Kidney (tissue), 14 donors: ENCODE measurements around the gene KANK2. TPM values are rescaled to one million over a fixed set of nuclear protein-coding genes. Genes with fewer than 3 reads are reported as not detected.

Experiments
- DNase-seq, 5 donors: peaks; one replicate each; pipeline ENCODE4 v3.0.0-alpha.2; 2013 to 2020
- FAIRE-seq: peaks from 2 replicates; lab custom pipeline; 2012; peaks lifted over from hg19 to GRCh38; lab: Jason Lieb, UNC
- H3K27ac ChIP-seq, 2 donors: one replicate each; pipeline ENCODE4 v1.7.0; 2013; ENCODE audit warnings: low read depth in 2 of 2, low read length in 2 of 2, inconsistent platforms in 1 of 2
- H3K27me3 ChIP-seq: one replicate; pipeline ENCODE4 v1.7.1; 2013; ENCODE audit warnings: low read length, inconsistent platforms; ENCODE audit not compliant: control insufficient read depth, insufficient read depth
- H3K36me3 ChIP-seq, 3 donors: one replicate each; pipeline versions ENCODE4 v1.7.0 to v1.7.1; 2013; ENCODE audit warnings: low read length in 3 of 3, control low read depth in 1 of 3, inconsistent platforms in 1 of 3; ENCODE audit not compliant: insufficient read depth in 3 of 3, control insufficient read depth in 2 of 3
- H3K4me1 ChIP-seq, 3 donors: one replicate each; pipeline versions ENCODE4 v1.7.0 to v1.7.1; 2013; ENCODE audit warnings: low read length in 3 of 3, inconsistent platforms in 1 of 3, low read depth in 1 of 3; ENCODE audit not compliant: control insufficient read depth in 2 of 3, insufficient read depth in 2 of 3
- H3K4me3 ChIP-seq, 3 donors: one replicate each; pipeline versions ENCODE4 v1.7.0 to v1.8.1; 2013; ENCODE audit warnings: low read length in 3 of 3, control low read depth in 1 of 3, inconsistent platforms in 1 of 3
- H3K9ac ChIP-seq, 3 donors: one replicate each; pipeline versions ENCODE4 v1.7.0 to v1.7.1; 2013; ENCODE audit warnings: low read length in 3 of 3, control low read depth in 1 of 3, inconsistent platforms in 1 of 3
- H3K9me3 ChIP-seq, 3 donors: one replicate each; pipeline versions ENCODE4 v1.7.0 to v1.7.1; 2013; ENCODE audit warnings: low read length in 3 of 3, control low read depth in 1 of 3, inconsistent platforms in 1 of 3; ENCODE audit not compliant: control insufficient read depth in 2 of 3, insufficient read depth in 1 of 3
- intact Hi-C: fragments of 100-400 bp; cut with DNase I; formaldehyde crosslinking; loops from one replicate; pipeline ENCODE4 v1.11.1; 2022
- polyA plus RNA-seq: library from polyadenylated mRNA; stranded (reverse); fragments of 350-450 nt; fragmentation: Illumina TruSeq; extraction: RNeasy Lipid Tissue Mini Kit (QIAGEN cat#74804); gene quantifications from one replicate; pipeline ENCODE4 v1.2.3, GENCODE V29; 2014; ENCODE audit warnings: low read depth, low replicate concordance; ENCODE audit not compliant: insufficient read depth
- total RNA-seq: library from RNA; stranded (reverse); fragmentation: NEBNext Ultra II Directional; extraction: Animal tissue kit (Norgen Biotek cat#: 25700); gene quantifications from one replicate; pipeline ENCODE4 v1.2.1, GENCODE V29; 2021
- TF ChIP-seq, protein P1 (sequence below): IDR thresholded peaks from 3 replicates; pipeline ENCODE4 v1.5.1; 2012; ENCODE audit warnings: mild to moderate bottlenecking, moderate library complexity, borderline replicate concordance; ENCODE audit not compliant: insufficient read depth; ENCODE audit errors: extremely low read depth
- donor health status: control.
- donor health status: control.
- donor health status: control.
- donor health status: control.
- donor health status: control.
- donor health status: DM: yes; HTN: yes; CAD: no.
- donor health status: Normal renal cell carcinoma (clear cell type).

The KANK2 gene
- total and polyA plus RNA-seq, 2 donors from 2014 or later, result 37.5 to 119 TPM

DNA sequence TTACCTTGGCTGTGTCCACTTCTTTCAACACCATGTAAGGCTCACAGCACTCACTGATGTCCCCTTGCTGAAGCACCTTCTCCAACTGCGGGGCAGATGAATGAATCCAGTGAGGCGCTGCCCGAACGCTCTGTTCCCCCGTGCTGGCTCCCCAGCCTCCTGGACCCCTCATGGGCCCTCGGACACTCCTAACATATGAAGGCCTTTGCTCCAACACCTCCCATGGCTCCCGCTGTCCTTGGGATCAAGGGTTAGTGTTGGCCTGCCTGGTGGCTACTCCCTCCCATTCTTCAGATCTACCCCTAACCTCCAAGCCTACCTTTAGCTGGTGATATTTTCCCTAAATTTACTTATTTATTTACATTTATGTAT, 46.4 kb upstream of the KANK2 start:
- no peaks in the 10 kb centered on the region for H3K9me3 ChIP-seq
- H3K36me3 ChIP-seq, result peaks cover 0 to 21% (median 9%) of the 10 kb centered on the region in 3 donors
- H3K27ac ChIP-seq, result peak overlapping the region; percentile 43 to 48
- peak overlapping the region in 1 of 3 donors; percentile 9 for H3K9ac ChIP-seq
- H3K27me3 ChIP-seq, result no peaks in the 10 kb centered on the region
- TF ChIP-seq, protein P1, sequence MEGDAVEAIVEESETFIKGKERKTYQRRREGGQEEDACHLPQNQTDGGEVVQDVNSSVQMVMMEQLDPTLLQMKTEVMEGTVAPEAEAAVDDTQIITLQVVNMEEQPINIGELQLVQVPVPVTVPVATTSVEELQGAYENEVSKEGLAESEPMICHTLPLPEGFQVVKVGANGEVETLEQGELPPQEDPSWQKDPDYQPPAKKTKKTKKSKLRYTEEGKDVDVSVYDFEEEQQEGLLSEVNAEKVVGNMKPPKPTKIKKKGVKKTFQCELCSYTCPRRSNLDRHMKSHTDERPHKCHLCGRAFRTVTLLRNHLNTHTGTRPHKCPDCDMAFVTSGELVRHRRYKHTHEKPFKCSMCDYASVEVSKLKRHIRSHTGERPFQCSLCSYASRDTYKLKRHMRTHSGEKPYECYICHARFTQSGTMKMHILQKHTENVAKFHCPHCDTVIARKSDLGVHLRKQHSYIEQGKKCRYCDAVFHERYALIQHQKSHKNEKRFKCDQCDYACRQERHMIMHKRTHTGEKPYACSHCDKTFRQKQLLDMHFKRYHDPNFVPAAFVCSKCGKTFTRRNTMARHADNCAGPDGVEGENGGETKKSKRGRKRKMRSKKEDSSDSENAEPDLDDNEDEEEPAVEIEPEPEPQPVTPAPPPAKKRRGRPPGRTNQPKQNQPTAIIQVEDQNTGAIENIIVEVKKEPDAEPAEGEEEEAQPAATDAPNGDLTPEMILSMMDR, result no peak
- no peak for DNase-seq
- H3K4me1 ChIP-seq, result peaks cover 0 to 7% (median 0%) of the 10 kb centered on the region in 3 donors
- no peak for FAIRE-seq
- intact Hi-C loops, result no loop called here
- no peak overlapping the region for H3K4me3 ChIP-seq

- H3K27me3 ChIP-seq, result no peaks in the 10 kb centered on the region
- H3K4me3 ChIP-seq, result no peak overlapping the region
- no peaks in the 10 kb centered on the region for H3K9me3 ChIP-seq
- peak overlapping the region; percentile 43 to 48 for H3K27ac ChIP-seq
- DNase-seq, result peak; percentile 87 to 97 (median 93)
- peak overlapping the region in 1 of 3 donors; percentile 9 for H3K9ac ChIP-seq
- TF ChIP-seq, protein P1, result peak; percentile 45
- intact Hi-C loops, result no loop called here
- H3K4me1 ChIP-seq, result peaks cover 0 to 7% (median 0%) of the 10 kb centered on the region in 3 donors
- FAIRE-seq, result no peak
- H3K36me3 ChIP-seq, result peaks cover 0 to 19% (median 4%) of the 10 kb centered on the region in 3 donors
These were observed 45.8 kb upstream of the KANK2 start for GRCh38 chr19:11242864-11243797.

DNA sequence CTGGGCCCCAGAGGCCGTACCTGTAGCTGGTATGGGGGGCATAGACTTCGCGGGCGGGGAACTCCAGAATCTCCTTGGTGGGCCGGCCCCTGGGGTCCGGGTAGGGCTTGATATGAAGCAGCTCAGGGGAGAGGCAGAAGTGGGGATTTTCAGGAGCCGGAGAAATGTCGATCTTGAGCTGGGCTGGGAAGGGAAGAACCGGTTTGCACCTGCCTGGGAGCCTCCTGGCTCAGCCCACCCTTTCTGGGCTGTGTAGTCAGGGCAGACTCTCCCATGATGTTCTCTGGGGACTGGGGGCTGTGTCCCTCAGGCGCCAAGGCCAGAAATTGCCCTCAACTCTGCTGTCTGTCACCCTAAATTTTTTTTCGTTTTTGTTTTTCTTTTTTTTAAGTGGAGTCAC, 44.7 kb upstream of the KANK2 start:
- peaks cover 0 to 19% (median 7%) of the 10 kb centered on the region in 3 donors for H3K36me3 ChIP-seq
- H3K9me3 ChIP-seq, result no peaks in the 10 kb centered on the region
- FAIRE-seq (no peak), DNase-seq (no peak)
- H3K27ac ChIP-seq, result no peak overlapping the region
- no peak overlapping the region for H3K9ac ChIP-seq
- peaks cover 0 to 6% (median 0%) of the 10 kb centered on the region in 3 donors for H3K4me1 ChIP-seq
- TF ChIP-seq, protein P1, result no peak
- no peaks in the 10 kb centered on the region for H3K27me3 ChIP-seq
- intact Hi-C loops, result no loop called here
- no peak overlapping the region for H3K4me3 ChIP-seq
